Spleen (tissue), 11 donors: ENCODE data around the gene STON2. TPM values are rescaled to one million over a fixed set of nuclear protein-coding genes. Genes with fewer than 3 reads are reported as not detected.

Experiments
- DNase-seq: peaks from one replicate; pipeline ENCODE4 v3.0.0-alpha.2; 2020
- H3K27ac ChIP-seq, 8 donors: fragments of 200-600 bp; sonication (generic) in 7 of 8; 1 replicate in 4 of 8; 2 replicates in 4 of 8; pipeline versions ENCODE4 v1.5.0 to v1.8.0; 2016 to 2021; ENCODE audit warnings: inconsistent platforms in 4 of 8, mild to moderate bottlenecking in 4 of 8, moderate library complexity in 1 of 8
- H3K27me3 ChIP-seq, 7 donors: fragments of 200-600 bp; sonication (generic) in 6 of 7; replicated peaks in 1 of 7; 1 replicate in 4 of 7; 2 replicates in 3 of 7; pipeline versions ENCODE4 v1.5.0 to v1.8.0; 2016 to 2021; ENCODE audit warnings: inconsistent platforms in 3 of 7, mild to moderate bottlenecking in 1 of 7
- H3K36me3 ChIP-seq, 6 donors: fragments of 200-600 bp; sonication (generic) in 5 of 6; 1 replicate in 4 of 6; 2 replicates in 2 of 6; pipeline versions ENCODE4 v1.5.0 to v1.8.0; 2016 to 2021; ENCODE audit warnings: inconsistent platforms in 2 of 6
- H3K4me1 ChIP-seq, 6 donors: fragments of 200-600 bp; sonication (generic) in 5 of 6; 1 replicate in 3 of 6; 2 replicates in 3 of 6; pipeline versions ENCODE4 v1.5.0 to v1.8.0; 2016 to 2021; ENCODE audit warnings: inconsistent platforms in 3 of 6
- H3K4me3 ChIP-seq, 8 donors: fragments of 200-600 bp; sonication (generic) in 7 of 8; 1 replicate in 4 of 8; 2 replicates in 4 of 8; pipeline versions ENCODE4 v1.5.0 to v1.8.0; 2016 to 2021; ENCODE audit warnings: inconsistent platforms in 4 of 8, mild to moderate bottlenecking in 4 of 8, moderate library complexity in 2 of 8
- H3K9me3 ChIP-seq, 8 donors: fragments of 200-600 bp; sonication (generic) in 7 of 8; 1 replicate in 4 of 8; 2 replicates in 4 of 8; pipeline versions ENCODE4 v1.5.0 to v1.8.0; 2016 to 2021; ENCODE audit warnings: inconsistent platforms in 4 of 8
- POLR2A ChIP-seq, 3 donors: fragments of 450-650 bp; IDR thresholded peaks; one replicate each; pipeline ENCODE4 v1.5.1; 2017; ENCODE audit warnings: antibody characterized with exemption in 3 of 3, mild to moderate bottlenecking in 1 of 3
- POLR2AphosphoS5 ChIP-seq, 3 donors: sonication (generic); formaldehyde crosslinking; IDR thresholded peaks; one replicate each; pipeline ENCODE4 v1.5.1; 2017; ENCODE audit warnings: antibody characterized with exemption in 3 of 3
- WGBS, 5 donors: extraction: QIAGEN DNeasy Blood & Tissue Kit in 3 of 5; methylation state at CpG; one replicate each; pipeline versions ENCODE4 v1.1.5 to v1.1.7; 2013 to 2018; 5-methylcytosine and 5-hydroxymethylcytosine counted together
- intact Hi-C: fragments of 100-400 bp; cut with DNase I; formaldehyde crosslinking; loops from one replicate; pipeline ENCODE4 v1.15.0; 2023; ENCODE audit warnings: low total_unique reads
- polyA plus RNA-seq, 3 donors: library from polyadenylated mRNA; stranded (reverse); fragments of 200-250 nt; gene quantifications; one replicate each; pipeline ENCODE4 v1.2.1, GENCODE V29; 2013
- total RNA-seq, 7 donors: library from RNA; depleted of rRNA in 3 of 7; stranded (reverse); fragments of >200 nt in 3 of 7; fragmentation: NEBNext Ultra II Directional in 4 of 7; extraction: Animal tissue kit (Norgen Biotek cat#: 25700) in 4 of 7; gene quantifications; one replicate each; pipeline versions ENCODE4 v1.1.0 to v1.2.1, GENCODE V29; 2016 to 2021
- TF ChIP-seq, protein P1 (sequence below), 11 experiments: fragments of 200-600 bp in 7 of 11; fragments of 450-650 bp in 4 of 11; sonication (generic) in 4 of 11; IDR thresholded peaks in 8 of 11; conservative IDR thresholded peaks in 3 of 11; 1 replicate in 7 of 11; 2 replicates in 4 of 11; pipeline versions ENCODE4 v1.4.0 to v1.8.0; 2016 to 2021; ENCODE audit warnings: antibody characterized with exemption in 11 of 11, inconsistent platforms in 4 of 11, mild to moderate bottlenecking in 1 of 11
- donor health status: healthy with polysubstance abuse.
- donor health status: DM: no; HTN: no; CAD: no; lungs with moderate emphysema.
- donor health status: DM: no; HTN: no; CAD: no.
- donor health status: Bipolar disorder and iron deficiency.
- donor health status: healthy.
- donor health status: DM: no; HTN: no; CAD: no.
- donor health status: DM: yes; HTN: yes; CAD: no.

STON2 gene
- total and polyA plus RNA-seq, 10 donors = 3.5 to 236 (median 167) TPM

- no peaks in the 10 kb centered on the region for H3K9me3 ChIP-seq
- TF ChIP-seq POLR2AphosphoS5 (IDR thresholded peaks at IDR 0.05) = no peak
- TF ChIP-seq, protein P1, sequence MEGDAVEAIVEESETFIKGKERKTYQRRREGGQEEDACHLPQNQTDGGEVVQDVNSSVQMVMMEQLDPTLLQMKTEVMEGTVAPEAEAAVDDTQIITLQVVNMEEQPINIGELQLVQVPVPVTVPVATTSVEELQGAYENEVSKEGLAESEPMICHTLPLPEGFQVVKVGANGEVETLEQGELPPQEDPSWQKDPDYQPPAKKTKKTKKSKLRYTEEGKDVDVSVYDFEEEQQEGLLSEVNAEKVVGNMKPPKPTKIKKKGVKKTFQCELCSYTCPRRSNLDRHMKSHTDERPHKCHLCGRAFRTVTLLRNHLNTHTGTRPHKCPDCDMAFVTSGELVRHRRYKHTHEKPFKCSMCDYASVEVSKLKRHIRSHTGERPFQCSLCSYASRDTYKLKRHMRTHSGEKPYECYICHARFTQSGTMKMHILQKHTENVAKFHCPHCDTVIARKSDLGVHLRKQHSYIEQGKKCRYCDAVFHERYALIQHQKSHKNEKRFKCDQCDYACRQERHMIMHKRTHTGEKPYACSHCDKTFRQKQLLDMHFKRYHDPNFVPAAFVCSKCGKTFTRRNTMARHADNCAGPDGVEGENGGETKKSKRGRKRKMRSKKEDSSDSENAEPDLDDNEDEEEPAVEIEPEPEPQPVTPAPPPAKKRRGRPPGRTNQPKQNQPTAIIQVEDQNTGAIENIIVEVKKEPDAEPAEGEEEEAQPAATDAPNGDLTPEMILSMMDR (IDR thresholded peaks at IDR 0.05 in 8 of 11, conservative IDR thresholded peaks at IDR 0.05 in 3 of 11) = no peak
- no peak for TF ChIP-seq POLR2A (IDR thresholded peaks at IDR 0.05)
- no peak overlapping the region for H3K27ac ChIP-seq
- intact Hi-C loops = no loop called here
- WGBS, 5 donors = 69 to 86% (median 72%) methylated on average over 3 of the region's 3 CpGs
- no peak for DNase-seq
- H3K4me3 ChIP-seq = no peak overlapping the region
- no peaks in the 10 kb centered on the region for H3K36me3 ChIP-seq
- no peaks in the 10 kb centered on the region for H3K4me1 ChIP-seq
- no peaks in the 10 kb centered on the region for H3K27me3 ChIP-seq
Observed at GRCh38 chr14:81330619-81331122, 69.5 kb downstream of the STON2 start.

GRCh38 chr14:81329640-81330381 lies 70.3 kb downstream of the STON2 start:
- TF ChIP-seq, protein P1 (IDR thresholded peaks at IDR 0.05 in 8 of 11, conservative IDR thresholded peaks at IDR 0.05 in 3 of 11) = no peak
- TF ChIP-seq POLR2A (IDR thresholded peaks at IDR 0.05) (no peak), POLR2AphosphoS5 (IDR thresholded peaks at IDR 0.05) (no peak)
- H3K27ac ChIP-seq = no peak overlapping the region
- no peaks in the 10 kb centered on the region for H3K27me3 ChIP-seq
- no peak overlapping the region for H3K4me3 ChIP-seq
- WGBS, 5 donors = 83 to 89% (median 87%) methylated on average over 9 of the region's 9 CpGs
- intact Hi-C loops = loop anchor here (10.0 kb wide), 1 partner anchor 45 kb away; no protein-coding TSS in a partner anchor
- H3K36me3 ChIP-seq = no peaks in the 10 kb centered on the region
- no peak for DNase-seq
- no peaks in the 10 kb centered on the region for H3K9me3 ChIP-seq
- H3K4me1 ChIP-seq = no peaks in the 10 kb centered on the region

- intact Hi-C loops = loop anchor here (10.0 kb wide), 1 partner anchor 48 kb away; no protein-coding TSS in a partner anchor
- no peaks in the 10 kb centered on the region for H3K9me3 ChIP-seq
- H3K36me3 ChIP-seq = no peaks in the 10 kb centered on the region
- H3K4me1 ChIP-seq = peaks cover 0 to 10% (median 3%) of the 10 kb centered on the region in 6 donors
- H3K4me3 ChIP-seq = no peak overlapping the region
- H3K27ac ChIP-seq = no peak overlapping the region
- TF ChIP-seq POLR2A (IDR thresholded peaks at IDR 0.05) (no peak), POLR2AphosphoS5 (IDR thresholded peaks at IDR 0.05) (no peak)
- TF ChIP-seq, protein P1 (IDR thresholded peaks at IDR 0.05 in 8 of 11, conservative IDR thresholded peaks at IDR 0.05 in 3 of 11) = no peak
- WGBS, 5 donors = 85 to 91% (median 88%) methylated on average over 2 of the region's 2 CpGs
- DNase-seq = no peak
- H3K27me3 ChIP-seq = no peaks in the 10 kb centered on the region
Observed at GRCh38 chr14:81326451-81326850, 73.7 kb downstream of the STON2 start.

DNA sequence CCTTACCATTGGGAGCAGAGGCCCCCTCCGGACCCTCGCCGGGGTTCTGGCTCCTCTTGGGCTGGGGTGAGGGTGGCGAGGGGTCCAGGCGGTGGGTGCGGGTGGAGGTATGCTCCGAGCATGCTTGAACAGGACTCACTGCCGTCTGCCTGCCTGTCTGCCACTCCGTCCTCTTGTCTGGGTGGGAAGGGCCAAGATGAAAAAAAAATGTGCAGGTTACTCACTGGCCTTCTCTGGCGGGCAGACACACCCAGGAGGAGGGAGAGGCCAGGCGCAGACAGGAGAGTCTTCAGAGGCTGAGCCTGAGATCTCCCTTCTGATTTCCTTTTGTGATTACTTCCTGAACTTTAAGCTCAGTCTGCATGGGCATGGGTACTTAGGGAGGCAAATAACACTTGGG lies 76.1 kb downstream of the STON2 start:
- intact Hi-C loops = loop anchor here (10.0 kb wide), 1 partner anchor 51 kb away; no protein-coding TSS in a partner anchor
- Histone ChIP-seq H3K4me1 (peaks cover 0 to 10% (median 3%) of the 10 kb centered on the region in 6 donors), H3K9me3 (no peaks in the 10 kb centered on the region), H3K4me3 (no peak overlapping the region), H3K27me3 (no peaks in the 10 kb centered on the region), H3K36me3 (no peaks in the 10 kb centered on the region), H3K27ac (peak overlapping the region in 2 of 8 donors; percentile 1 to 53)
- TF ChIP-seq POLR2AphosphoS5 (IDR thresholded peaks at IDR 0.05) (peak in 1 of 3 donors; percentile 31), POLR2A (IDR thresholded peaks at IDR 0.05) (no peak)
- 63 to 80% (median 71%) methylated on average over 10 to 11 of the region's 11 CpGs for WGBS, 5 donors
- DNase-seq = no peak
